AG09319 (cell line): ENCODE data around the gene CORO2B.
A peak's percentile ranks its signal among the peaks of the same experiment; 100 is the strongest.

Experiments used
- DNase-seq: peaks from one replicate; pipeline ENCODE4 v3.0.0-alpha.2; 2010; ENCODE audit warnings: low read depth; ENCODE audit errors: extremely low read depth
- CTCF ChIP-seq: IDR thresholded peaks from 2 replicates; pipeline ENCODE4 v1.5.1; 2011; ENCODE audit warnings: low read depth, mild to moderate bottlenecking, inconsistent platforms, low read length, moderate library complexity

Gene CORO2B

DNA sequence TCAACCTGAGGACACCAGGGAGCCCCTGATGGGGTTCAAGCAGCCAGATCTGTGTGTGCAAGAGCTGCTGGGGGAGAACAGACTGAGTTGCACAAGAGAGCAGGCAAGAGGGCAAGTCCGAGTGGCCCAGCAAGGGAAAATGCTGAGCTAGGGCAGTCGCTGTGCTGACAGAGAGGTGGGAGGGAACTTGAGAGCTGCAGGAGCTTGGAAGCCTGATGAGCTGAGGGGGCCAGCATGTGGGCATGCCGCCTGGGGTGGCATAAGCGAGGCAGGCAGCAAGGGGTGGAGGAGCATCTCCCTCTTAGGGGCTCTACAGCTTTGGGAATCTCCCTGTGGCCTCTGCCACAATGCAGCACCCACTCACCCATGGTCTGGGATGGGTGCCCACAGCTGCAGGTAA is 4.7 kb upstream of the CORO2B start:
- no peak for DNase-seq
- no peak for TF ChIP-seq CTCF

DNA sequence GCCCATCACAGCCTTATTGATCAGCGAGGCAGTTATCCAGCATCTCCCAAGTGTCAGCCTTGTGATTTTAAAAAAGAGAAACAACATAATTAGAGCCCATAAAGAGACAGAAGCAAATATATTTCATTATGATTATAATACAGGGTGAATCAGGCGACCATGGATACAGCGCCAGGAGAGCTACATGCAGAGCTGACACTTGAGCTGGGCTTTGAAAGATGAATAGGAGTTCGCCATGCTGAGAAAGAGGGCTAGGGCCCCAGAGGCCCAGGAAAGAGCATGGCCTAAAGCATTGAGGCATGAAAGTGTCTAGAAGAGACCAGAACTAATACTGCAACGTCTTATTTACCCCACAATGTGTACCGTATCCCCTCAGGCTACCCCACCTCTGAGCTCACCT is 4.2 kb upstream of the CORO2B start:
- DNase-seq: no peak
- TF ChIP-seq CTCF: no peak

- no peak for DNase-seq
- TF ChIP-seq CTCF: no peak
Measured at GRCh38 chr15:68576235-68576892, 2.4 kb upstream of the CORO2B start.

GRCh38 chr15:68578175-68578979 is 416 bp upstream of the CORO2B start:
- peak; percentile 35 for DNase-seq
- TF ChIP-seq CTCF: peak; percentile 47

DNA sequence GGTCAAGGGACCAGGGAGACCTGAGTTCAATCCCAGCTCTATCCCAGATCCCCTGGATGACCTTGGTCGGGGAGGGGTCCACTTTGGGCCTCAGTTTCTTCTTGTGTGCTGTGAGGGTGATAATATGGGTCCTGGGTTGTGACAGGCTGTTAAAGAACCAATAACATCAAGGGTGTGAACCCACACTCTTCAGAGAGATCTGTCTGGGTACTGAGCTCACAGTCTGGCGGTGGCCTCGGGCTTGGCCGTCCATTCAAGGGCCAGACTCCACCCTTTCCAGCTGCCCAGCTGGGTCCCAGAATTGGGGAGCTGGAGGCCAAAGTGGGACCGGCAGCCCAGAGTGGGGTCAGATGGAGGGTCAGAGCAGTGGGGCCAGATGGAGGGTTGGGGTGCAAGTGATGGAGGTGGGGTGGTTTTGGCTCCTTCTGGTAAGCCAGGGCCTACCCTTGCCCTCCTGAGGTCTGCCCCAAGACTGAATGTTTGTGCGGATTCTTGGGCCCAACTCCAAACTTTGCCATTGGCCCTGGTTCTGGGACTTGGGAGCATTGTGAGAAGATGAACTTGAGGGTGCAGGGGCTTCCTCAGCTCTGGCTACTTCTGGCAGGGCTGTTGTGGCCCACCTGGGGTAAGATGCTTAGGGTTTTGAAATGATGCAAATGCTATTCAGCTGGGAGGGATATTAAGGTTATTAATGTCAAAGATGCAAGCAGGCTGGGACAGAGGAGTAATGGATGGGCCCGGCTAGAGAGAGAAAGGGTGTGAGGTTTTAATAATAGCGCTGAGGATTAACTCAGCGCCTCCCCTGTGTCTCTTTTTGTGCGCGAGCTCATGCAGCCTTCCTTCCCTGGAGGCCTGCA is 1.5 kb downstream of the CORO2B start:
- no peak for DNase-seq
- no peak for TF ChIP-seq CTCF

GRCh38 chr15:68580883-68581155 is 2.0 kb downstream of the CORO2B start:
- TF ChIP-seq CTCF: no peak
- no peak for DNase-seq

GRCh38 chr15:68581725-68582124 is 2.9 kb downstream of the CORO2B start:
- DNase-seq: no peak
- TF ChIP-seq CTCF: no peak
